ENCODE data around the gene AGBL4.

Gene AGBL4

GRCh38 chr1:48920851-48921250, 1102.9 kb downstream of the AGBL4 start:
- DNase-seq, result no peak
- intact Hi-C loops (cut with DNase I), result no loop called here

DNA sequence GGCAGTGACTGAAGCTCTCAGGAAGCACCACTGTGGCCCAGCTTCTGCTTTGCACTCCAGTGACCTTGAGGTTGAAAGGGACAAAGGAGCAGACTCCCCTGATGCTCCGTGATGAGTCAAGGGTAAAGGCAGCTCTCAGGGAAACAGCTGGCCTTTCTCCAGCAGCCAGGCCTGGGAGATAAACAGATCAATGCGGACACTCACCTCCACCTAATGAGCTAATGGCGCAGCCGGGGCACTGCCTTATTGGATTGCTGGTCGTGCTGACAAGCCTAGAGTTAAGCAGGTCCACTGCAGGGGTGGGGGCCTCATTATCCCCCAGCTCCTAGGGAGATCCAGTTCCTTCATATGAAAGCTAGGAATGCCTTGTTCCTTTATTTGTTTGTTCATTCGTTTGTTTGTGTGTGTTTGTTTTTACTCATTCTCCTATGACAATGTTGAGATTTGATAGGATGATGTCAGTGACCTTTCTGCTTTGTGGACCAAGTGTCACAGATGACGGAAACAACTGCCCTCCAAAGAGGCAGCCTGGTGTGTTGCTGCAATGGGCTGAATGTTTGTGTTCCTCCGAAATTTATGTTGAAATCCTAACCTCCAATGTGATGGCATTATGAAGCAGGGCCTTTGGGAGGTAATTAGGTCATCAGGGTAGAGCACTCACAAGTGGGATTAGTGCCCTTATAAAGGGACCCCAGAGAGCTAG, 1105.7 kb downstream of the AGBL4 start:
- peak in 1 of 10 donors; percentile 61 for DNase-seq

DNA sequence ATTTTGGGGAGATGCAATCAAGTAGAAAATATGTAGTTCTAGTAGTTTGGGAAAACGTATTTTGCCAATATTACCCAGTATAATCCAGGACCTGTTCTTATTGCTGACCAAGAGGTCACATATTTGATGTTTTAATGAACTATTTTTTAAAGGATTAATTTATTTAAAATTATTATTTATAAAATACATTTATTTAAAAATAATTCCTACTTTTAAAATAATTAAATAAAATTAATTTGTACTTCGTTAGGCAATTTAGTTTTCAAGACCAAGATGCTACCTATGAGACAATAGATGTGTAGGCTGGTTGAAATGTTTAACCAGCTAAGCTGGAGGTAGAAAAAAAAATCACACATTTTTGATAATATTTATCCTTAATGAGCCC, 1106.7 kb downstream of the AGBL4 start:
- DNase-seq, result no peak
- intact Hi-C loops (cut with DNase I), result loop anchor here (5.0 to 10.0 kb wide), 2 partner anchors 342 to 1415 kb away; no protein-coding TSS in a partner anchor

More for the DNA sequence above, 1105.7 kb downstream of the AGBL4 start:
- intact Hi-C loops (cut with DNase I), result loop anchor here (5.0 to 10.0 kb wide), 2 partner anchors 343 to 1414 kb away; no protein-coding TSS in a partner anchor

GRCh38 chr1:48916130-48917069, 1107.4 kb downstream of the AGBL4 start:
- intact Hi-C loops (cut with DNase I), result loop anchor here (5.0 to 10.0 kb wide), 2 partner anchors 342 to 1416 kb away; no protein-coding TSS in a partner anchor
- DNase-seq, result peak in 2 of 10 donors; percentile 8 to 83

DNA sequence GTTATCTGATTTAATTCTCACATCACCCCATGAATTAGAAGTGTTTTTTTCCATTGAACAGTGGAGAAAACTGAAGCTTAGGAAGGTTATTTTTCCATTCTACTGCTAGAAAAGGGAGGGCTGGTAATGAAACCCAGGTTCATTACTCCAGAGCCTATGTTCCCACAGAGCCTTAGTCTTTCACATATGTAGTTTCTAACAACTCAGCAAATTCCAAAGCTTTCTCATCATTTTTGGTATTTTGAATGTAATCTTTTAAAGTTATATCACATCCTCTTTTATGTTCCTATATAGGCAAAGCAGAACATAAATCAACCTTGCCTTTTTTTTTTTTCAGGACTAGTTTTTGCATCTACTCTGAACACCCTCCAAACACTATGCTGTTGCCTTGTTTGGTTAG, 1115.1 kb downstream of the AGBL4 start:
- no peak for DNase-seq
- intact Hi-C loops (cut with DNase I), result no loop called here

- intact Hi-C loops (cut with DNase I), result no loop called here
- no peak for DNase-seq
Observed at GRCh38 chr1:48906729-48907128, 1117.0 kb downstream of the AGBL4 start.

GRCh38 chr1:48906164-48906563, 1117.6 kb downstream of the AGBL4 start:
- no peak for DNase-seq
- intact Hi-C loops (cut with DNase I), result no loop called here

DNA sequence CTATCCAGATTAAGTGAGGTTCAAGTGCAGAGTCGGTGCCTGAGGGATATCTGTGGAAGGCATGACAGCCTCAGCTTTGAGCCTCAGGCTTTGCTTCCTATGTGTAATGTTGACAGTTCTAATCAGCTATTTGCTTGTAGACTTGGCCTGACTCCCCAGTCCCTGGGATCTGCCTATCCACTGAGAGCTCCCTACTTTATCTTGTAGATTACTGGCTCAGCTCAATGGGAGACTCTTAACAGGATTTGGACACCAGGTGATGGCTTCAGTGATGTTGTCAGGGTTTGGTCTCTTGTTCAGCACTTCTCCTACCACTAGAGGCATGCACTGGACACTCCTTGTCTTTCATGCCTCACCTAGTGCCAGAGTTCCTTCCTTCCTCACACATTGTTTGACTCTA, 1120.5 kb downstream of the AGBL4 start:
- no peak for DNase-seq
- intact Hi-C loops (cut with DNase I), result no loop called here

- DNase-seq, result no peak
- intact Hi-C loops (cut with DNase I), result no loop called here
Observed at GRCh38 chr1:48898894-48899293, 1124.9 kb downstream of the AGBL4 start.

DNA sequence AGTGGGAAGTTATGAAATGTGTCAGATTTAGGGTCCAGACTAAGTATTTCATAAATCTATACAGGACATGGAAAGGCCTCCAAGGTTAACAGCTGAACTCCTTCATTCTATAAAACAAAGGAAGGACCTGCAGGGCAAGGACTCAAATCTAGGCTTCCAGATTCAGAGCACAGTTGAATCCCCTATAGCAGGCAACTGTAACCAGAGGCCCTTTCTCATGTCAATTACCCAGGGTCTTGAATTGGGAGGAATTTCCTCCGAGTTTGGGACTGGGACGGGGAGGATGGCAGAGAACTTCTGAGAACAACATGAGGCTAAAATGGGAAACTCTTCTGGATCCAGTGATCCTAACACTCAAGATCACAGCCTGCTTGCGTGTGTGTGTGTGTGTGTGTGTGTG, 1134.1 kb downstream of the AGBL4 start:
- intact Hi-C loops (cut with DNase I), result no loop called here
- no peak for DNase-seq

DNA sequence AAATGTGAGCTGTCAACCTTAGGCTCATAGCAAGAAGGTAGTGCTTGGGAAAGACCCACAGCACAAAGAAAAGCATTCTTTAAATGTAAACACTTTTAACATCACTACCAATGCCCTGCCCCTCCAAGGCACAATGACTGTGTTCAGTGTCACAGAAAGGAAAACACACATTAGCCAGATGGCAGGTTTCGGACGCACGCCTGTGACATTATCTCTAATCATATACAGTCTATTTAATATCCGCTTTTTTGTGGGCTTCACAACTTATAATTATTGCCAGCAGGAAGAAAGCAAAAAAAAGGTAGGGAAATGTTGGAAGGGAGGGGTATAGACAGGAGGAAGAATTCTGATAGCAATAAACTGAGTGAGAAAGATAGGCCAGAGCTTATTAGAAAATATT, 1134.7 kb downstream of the AGBL4 start:
- intact Hi-C loops (cut with DNase I), result no loop called here
- DNase-seq, result no peak

- no peak for DNase-seq
- intact Hi-C loops (cut with DNase I), result no loop called here
Observed at GRCh38 chr1:48887796-48888195, 1136.0 kb downstream of the AGBL4 start.

DNA sequence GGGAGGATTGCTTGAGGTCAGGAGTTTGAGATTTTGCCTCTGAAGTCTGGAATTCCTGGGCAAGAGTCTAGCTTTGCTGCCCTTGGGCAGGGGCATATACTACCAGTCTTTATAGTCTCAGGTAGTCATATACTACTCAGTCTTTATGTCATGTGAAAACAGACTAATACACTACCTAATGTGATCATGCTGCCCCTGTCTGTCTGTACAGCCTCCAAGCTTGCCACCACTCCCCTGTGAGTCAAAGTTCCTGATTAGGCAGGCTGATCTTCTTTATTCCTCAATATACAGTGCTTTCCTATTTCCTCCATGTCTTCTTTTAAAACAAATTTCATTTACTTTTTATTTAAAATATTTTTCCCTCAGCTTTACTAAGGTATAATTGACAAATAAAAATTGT, 1141.7 kb downstream of the AGBL4 start:
- intact Hi-C loops (cut with DNase I), result no loop called here
- DNase-seq, result no peak

- no peak for DNase-seq
- intact Hi-C loops (cut with DNase I), result no loop called here
Observed at GRCh38 chr1:48878191-48878940, 1145.4 kb downstream of the AGBL4 start.

- DNase-seq, result no peak
- intact Hi-C loops (cut with DNase I), result no loop called here
Observed at GRCh38 chr1:48876330-48876785, 1147.4 kb downstream of the AGBL4 start.

DNA sequence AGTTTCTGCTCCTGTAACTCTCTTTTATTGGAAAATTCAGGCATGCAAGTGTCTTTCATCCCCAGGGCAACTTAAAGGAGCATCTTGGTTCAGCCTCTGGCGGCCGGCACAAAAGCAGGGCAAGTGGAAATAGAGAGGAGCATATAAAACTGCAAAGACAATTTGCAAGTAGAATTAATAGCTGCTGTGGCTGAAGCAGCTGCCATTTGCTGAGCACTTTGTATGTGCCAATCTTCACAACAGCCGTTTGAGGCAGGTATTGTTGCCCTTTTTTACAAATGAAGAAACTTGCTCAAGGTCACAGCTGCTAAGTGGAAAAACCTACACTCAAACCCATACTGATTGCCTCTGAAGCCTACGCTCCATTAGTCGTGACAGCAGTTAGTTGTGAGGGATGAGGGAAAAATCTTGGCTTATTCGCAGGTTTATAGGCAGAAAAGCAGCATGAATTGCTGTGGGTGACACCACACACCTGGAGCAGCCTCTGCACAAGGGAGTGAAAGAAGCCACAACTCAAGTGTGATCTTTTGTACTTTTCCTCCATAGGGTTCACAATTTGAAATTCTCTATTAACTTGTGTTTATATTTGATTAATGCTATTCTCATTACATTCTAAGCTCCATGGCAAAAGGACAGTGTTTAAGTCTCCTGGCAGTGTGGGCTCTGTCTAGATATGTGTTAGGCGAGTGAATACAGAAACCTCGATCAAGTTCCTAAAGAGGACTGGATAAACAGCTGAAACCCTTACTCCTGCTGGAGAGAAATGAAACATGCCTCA, 1148.0 kb downstream of the AGBL4 start:
- intact Hi-C loops (cut with DNase I), result no loop called here
- no peak for DNase-seq

GRCh38 chr1:48873944-48874343, 1149.8 kb downstream of the AGBL4 start:
- peak in 7 of 10 donors; percentile 13 to 85 (median 36) for DNase-seq
- intact Hi-C loops (cut with DNase I), result no loop called here

DNA sequence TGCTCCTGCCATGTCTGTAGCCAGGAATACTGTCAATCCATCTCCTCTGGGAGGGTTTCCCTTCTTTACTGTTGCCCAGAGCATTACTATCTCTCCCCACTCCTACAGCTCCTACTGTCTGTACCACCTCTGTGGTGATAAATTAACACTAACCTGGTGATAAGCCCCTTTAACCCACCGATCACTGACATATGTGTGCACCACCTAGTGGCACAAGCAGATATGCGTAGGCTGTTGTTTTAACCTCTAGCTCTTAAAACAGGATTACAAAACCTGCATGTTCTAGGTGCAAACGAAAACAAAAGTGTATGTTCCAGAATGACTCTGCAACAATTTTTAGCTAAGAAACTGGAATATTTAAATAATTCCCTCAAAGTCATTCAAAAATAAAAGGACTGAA, 1153.2 kb downstream of the AGBL4 start:
- intact Hi-C loops (cut with DNase I), result no loop called here
- no peak for DNase-seq

- intact Hi-C loops (cut with DNase I), result no loop called here
- no peak for DNase-seq
Observed at GRCh38 chr1:48869116-48869893, 1154.4 kb downstream of the AGBL4 start.

All from posterior cingulate gyrus (tissue), 11 donors.